ENCODE measurements around the gene OTUD7B. TPM values are rescaled to one million over a fixed set of nuclear protein-coding genes. Genes with fewer than 3 reads are reported as not detected.

OTUD7B gene
- total RNA-seq, 1 experiment from 2014 or later: 19.6 TPM

DNA sequence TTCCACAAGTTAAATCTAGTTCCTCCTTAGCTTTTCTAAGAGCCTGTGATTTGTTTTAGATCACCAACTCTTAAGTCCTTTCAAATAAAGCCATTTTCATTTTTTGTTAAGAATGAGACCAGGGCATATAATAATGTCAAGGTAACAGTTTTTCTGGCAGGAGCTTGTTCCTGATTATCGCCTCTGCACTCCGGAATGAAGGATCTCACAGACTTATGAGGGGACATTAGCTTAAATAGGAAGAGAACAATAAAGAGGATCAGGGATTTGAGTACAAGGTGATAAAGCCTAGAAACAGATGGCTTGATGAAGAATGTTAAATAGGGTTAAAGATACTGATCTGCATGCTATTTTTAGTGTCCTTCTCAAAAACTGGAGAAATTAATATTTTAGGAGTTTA lies 13.6 kb upstream of the OTUD7B start:
- no peak overlapping the region for H3K27ac Mint-ChIP-seq (ENCODE audit: unreplicated experiment)
- Histone ChIP-seq H3K4me3 (ENCODE audit: low read depth, low read length) (no peak overlapping the region), H3K9me3 (no peaks in the 10 kb centered on the region), H3K27me3 (replicated peaks; ENCODE audit: control insufficient read depth, insufficient read depth, low read length) (no peaks in the 10 kb centered on the region), H3K4me1 (peaks cover 29% of the 10 kb centered on the region), H3K36me3 (ENCODE audit: control insufficient read depth, insufficient read depth, low read length) (no peaks in the 10 kb centered on the region)
- POLR2A ChIA-PET: no interaction called here
- no peaks in the 10 kb centered on the region for H3K9me3 Mint-ChIP-seq (ENCODE audit: unreplicated experiment)
- DNase-seq: no peak
- H3K36me3 Mint-ChIP-seq (ENCODE audit: insufficient read depth, unreplicated experiment): no peaks in the 10 kb centered on the region
- CTCF ChIA-PET: no interaction called here
- BruUV-seq (replicated peaks): no TSS peak
- H3K4me1 Mint-ChIP-seq (ENCODE audit: low read depth, unreplicated experiment): peaks cover 25% of the 10 kb centered on the region
- no peaks in the 10 kb centered on the region for H3K27me3 Mint-ChIP-seq (ENCODE audit: insufficient read depth, unreplicated experiment)
- intact Hi-C loops (cut with micrococcal nuclease; ENCODE audit: unreplicated experiment): no loop called here
- no peak overlapping the region for H3K4me3 Mint-ChIP-seq (ENCODE audit: unreplicated experiment)
- TF ChIP-seq, protein P1, sequence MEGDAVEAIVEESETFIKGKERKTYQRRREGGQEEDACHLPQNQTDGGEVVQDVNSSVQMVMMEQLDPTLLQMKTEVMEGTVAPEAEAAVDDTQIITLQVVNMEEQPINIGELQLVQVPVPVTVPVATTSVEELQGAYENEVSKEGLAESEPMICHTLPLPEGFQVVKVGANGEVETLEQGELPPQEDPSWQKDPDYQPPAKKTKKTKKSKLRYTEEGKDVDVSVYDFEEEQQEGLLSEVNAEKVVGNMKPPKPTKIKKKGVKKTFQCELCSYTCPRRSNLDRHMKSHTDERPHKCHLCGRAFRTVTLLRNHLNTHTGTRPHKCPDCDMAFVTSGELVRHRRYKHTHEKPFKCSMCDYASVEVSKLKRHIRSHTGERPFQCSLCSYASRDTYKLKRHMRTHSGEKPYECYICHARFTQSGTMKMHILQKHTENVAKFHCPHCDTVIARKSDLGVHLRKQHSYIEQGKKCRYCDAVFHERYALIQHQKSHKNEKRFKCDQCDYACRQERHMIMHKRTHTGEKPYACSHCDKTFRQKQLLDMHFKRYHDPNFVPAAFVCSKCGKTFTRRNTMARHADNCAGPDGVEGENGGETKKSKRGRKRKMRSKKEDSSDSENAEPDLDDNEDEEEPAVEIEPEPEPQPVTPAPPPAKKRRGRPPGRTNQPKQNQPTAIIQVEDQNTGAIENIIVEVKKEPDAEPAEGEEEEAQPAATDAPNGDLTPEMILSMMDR (IDR thresholded peaks at IDR 0.05; ENCODE audit: insufficient read depth in 1 of 2, low read depth in 1 of 2, low read length in 1 of 2, severe bottlenecking in 1 of 2, unreplicated experiment in 1 of 2): no peak

DNA sequence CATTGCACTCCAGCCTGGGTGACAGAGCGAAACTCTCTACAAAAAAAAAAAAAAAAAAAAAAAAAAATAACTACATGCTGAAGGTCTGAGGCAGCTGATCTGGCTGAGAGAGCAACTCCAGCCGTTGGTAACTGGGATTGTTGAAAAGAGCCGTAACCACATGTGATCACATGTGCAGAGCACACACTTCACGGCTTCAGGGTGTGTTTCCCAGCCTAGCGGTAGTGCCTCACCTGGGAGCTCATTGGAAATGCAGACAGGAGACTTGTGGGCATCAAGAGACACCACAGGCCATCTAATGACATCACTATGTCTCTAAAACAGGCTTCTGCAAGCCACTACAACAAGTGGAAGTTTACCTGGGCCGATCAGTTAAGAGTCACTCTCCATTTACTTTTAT lies 11.8 kb upstream of the OTUD7B start:
- TF ChIP-seq, protein P1 (IDR thresholded peaks at IDR 0.05; ENCODE audit: insufficient read depth in 1 of 2, low read depth in 1 of 2, low read length in 1 of 2, severe bottlenecking in 1 of 2, unreplicated experiment in 1 of 2): no peak
- H3K4me1 ChIP-seq: peaks cover 38% of the 10 kb centered on the region
- DNase-seq: peak; percentile 23 to 46
- H3K9me3 ChIP-seq: no peaks in the 10 kb centered on the region
- Mint-ChIP-seq H3K27me3 (ENCODE audit: insufficient read depth, unreplicated experiment) (no peaks in the 10 kb centered on the region), H3K4me1 (ENCODE audit: low read depth, unreplicated experiment) (peaks cover 42% of the 10 kb centered on the region), H3K36me3 (ENCODE audit: insufficient read depth, unreplicated experiment) (no peaks in the 10 kb centered on the region), H3K27ac (ENCODE audit: unreplicated experiment) (peak overlapping the region; percentile 74), H3K9me3 (ENCODE audit: unreplicated experiment) (no peaks in the 10 kb centered on the region), H3K4me3 (ENCODE audit: unreplicated experiment) (no peak overlapping the region)
- no TSS peak for BruUV-seq (replicated peaks)
- intact Hi-C loops (cut with micrococcal nuclease; ENCODE audit: unreplicated experiment): no loop called here
- no peaks in the 10 kb centered on the region for H3K36me3 ChIP-seq (ENCODE audit: control insufficient read depth, insufficient read depth, low read length)
- CTCF ChIA-PET: interaction anchor here (0.9 kb wide), 1 partner anchor 12 kb away, joined by 3 read pairs; the partner anchor contains the start of gene OTUD7B
- H3K27me3 ChIP-seq (replicated peaks; ENCODE audit: control insufficient read depth, insufficient read depth, low read length): no peaks in the 10 kb centered on the region
- POLR2A ChIA-PET: interaction anchor here (0.6 to 1.6 kb wide), 4 partner anchors 12 to 135 kb away, joined by 4 to 7 read pairs (median 6); partner anchors contain the start of gene OTUD7B
- no peak overlapping the region for H3K4me3 ChIP-seq (ENCODE audit: low read depth, low read length)

DNA sequence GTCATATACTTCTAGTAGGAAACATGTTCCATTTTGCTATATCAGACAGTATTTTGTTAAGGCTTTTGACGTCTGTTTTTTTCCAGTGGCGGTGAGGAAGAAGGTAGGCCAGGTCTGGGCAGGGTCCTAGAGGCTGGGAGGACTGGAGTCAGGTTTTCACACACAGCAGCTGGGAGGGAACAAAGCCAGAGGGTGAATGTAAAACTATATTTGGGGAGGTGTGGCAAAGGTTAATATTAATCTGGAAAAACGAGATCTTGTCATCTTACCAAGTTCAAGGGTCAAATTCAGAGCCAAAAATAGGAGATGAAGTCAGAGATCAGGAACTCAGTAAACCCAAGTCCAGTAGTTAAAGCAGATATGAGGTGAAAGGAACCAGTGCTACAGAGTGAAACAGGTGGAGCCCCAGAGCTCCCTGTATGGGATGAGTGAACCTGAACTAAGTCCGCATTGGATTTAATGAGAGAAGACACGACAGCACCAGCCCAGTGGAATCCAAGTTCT lies 10.7 kb upstream of the OTUD7B start:
- Mint-ChIP-seq H3K4me3 (ENCODE audit: unreplicated experiment) (peak overlapping the region; percentile 36), H3K36me3 (ENCODE audit: insufficient read depth, unreplicated experiment) (no peaks in the 10 kb centered on the region), H3K27ac (ENCODE audit: unreplicated experiment) (peak overlapping the region; percentile 72), H3K4me1 (ENCODE audit: low read depth, unreplicated experiment) (peaks cover 45% of the 10 kb centered on the region), H3K27me3 (ENCODE audit: insufficient read depth, unreplicated experiment) (no peaks in the 10 kb centered on the region), H3K9me3 (ENCODE audit: unreplicated experiment) (no peaks in the 10 kb centered on the region)
- TF ChIP-seq, protein P1 (IDR thresholded peaks at IDR 0.05; ENCODE audit: insufficient read depth in 1 of 2, low read depth in 1 of 2, low read length in 1 of 2, severe bottlenecking in 1 of 2, unreplicated experiment in 1 of 2): no peak
- DNase-seq: peak; percentile 63 to 64
- no peak overlapping the region for H3K4me3 ChIP-seq (ENCODE audit: low read depth, low read length)
- no TSS peak for BruUV-seq (replicated peaks)
- POLR2A ChIA-PET: interaction anchor here (0.6 to 1.6 kb wide), 3 partner anchors 134 to 215 kb away, joined by 3 to 7 read pairs (median 5); a partner anchor contains a TSS
- intact Hi-C loops (cut with micrococcal nuclease; ENCODE audit: unreplicated experiment): loop anchor here (1.0 kb wide), 1 partner anchor 29 kb away; no protein-coding TSS in a partner anchor
- peaks cover 47% of the 10 kb centered on the region for H3K4me1 ChIP-seq
- no peaks in the 10 kb centered on the region for H3K9me3 ChIP-seq
- H3K36me3 ChIP-seq (ENCODE audit: control insufficient read depth, insufficient read depth, low read length): no peaks in the 10 kb centered on the region
- no peaks in the 10 kb centered on the region for H3K27me3 ChIP-seq (replicated peaks; ENCODE audit: control insufficient read depth, insufficient read depth, low read length)
- CTCF ChIA-PET: interaction anchor here (0.7 to 1.4 kb wide), 4 partner anchors 11 to 59 kb away, joined by 3 read pairs; partner anchors contain the start of gene OTUD7B
